ENCODE results near the gene ANKRD13B. TPM values are rescaled to one million over a fixed set of nuclear protein-coding genes. Genes with fewer than 3 reads are reported as not detected.
"Not testable (repeated sequence)": the region's sequence is repeated elsewhere in the genome, so short reads cannot be mapped to it uniquely, and the experiment has no call there.

Gene ANKRD13B
- total RNA-seq, 1 experiment from 2014 or later: 8.8 TPM

GRCh38 chr17:29649359-29649758 is 56.4 kb downstream of the ANKRD13B start:
- DNase-seq: no peak
- no peaks in the 10 kb centered on the region for H3K9me3 Mint-ChIP-seq (ENCODE audit: low read depth, unreplicated experiment)
- H3K36me3 Mint-ChIP-seq (ENCODE audit: insufficient read depth, unreplicated experiment): no peaks in the 10 kb centered on the region
- TF ChIP-seq, protein P1, sequence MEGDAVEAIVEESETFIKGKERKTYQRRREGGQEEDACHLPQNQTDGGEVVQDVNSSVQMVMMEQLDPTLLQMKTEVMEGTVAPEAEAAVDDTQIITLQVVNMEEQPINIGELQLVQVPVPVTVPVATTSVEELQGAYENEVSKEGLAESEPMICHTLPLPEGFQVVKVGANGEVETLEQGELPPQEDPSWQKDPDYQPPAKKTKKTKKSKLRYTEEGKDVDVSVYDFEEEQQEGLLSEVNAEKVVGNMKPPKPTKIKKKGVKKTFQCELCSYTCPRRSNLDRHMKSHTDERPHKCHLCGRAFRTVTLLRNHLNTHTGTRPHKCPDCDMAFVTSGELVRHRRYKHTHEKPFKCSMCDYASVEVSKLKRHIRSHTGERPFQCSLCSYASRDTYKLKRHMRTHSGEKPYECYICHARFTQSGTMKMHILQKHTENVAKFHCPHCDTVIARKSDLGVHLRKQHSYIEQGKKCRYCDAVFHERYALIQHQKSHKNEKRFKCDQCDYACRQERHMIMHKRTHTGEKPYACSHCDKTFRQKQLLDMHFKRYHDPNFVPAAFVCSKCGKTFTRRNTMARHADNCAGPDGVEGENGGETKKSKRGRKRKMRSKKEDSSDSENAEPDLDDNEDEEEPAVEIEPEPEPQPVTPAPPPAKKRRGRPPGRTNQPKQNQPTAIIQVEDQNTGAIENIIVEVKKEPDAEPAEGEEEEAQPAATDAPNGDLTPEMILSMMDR (IDR thresholded peaks at IDR 0.05; ENCODE audit: unreplicated experiment): no peak
- H3K27me3 Mint-ChIP-seq (ENCODE audit: unreplicated experiment): no peaks in the 10 kb centered on the region
- no peaks in the 10 kb centered on the region for H3K4me1 Mint-ChIP-seq (ENCODE audit: low read depth, unreplicated experiment)
- no peak overlapping the region for H3K27ac Mint-ChIP-seq (ENCODE audit: unreplicated experiment)
- intact Hi-C loops (cut with micrococcal nuclease; ENCODE audit: unreplicated experiment): no loop called here
- H3K4me3 Mint-ChIP-seq (ENCODE audit: low read depth, unreplicated experiment): no peak overlapping the region
- BruUV-seq (replicated peaks): no TSS peak
- CTCF ChIA-PET: interaction anchor here (0.6 kb wide), 1 partner anchor 73 kb away, joined by 3 read pairs; no protein-coding TSS in a partner anchor

DNA sequence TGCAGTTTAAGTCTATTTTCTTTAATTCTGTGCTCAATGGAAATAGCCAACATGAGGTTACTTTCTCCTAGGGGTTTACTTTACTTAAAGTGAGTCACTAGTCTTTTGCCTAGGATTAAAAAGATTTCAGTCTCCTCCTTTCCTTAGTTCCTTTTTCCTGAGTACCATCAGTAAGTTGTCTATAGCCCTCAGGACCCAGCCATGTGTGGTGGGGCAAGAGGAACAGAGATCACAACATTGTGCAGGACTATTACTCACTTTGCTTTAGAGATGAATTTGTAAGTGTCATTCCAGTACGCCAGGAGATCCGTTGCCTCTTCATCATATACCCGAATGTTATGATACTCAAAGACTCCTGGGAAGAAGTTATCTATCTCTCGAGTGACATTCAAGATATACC is 57.5 kb downstream of the ANKRD13B start:
- Mint-ChIP-seq H3K4me3 (ENCODE audit: low read depth, unreplicated experiment) (no peak overlapping the region), H3K4me1 (ENCODE audit: low read depth, unreplicated experiment) (no peaks in the 10 kb centered on the region), H3K27me3 (ENCODE audit: unreplicated experiment) (no peaks in the 10 kb centered on the region), H3K9me3 (ENCODE audit: low read depth, unreplicated experiment) (no peaks in the 10 kb centered on the region), H3K36me3 (ENCODE audit: insufficient read depth, unreplicated experiment) (no peaks in the 10 kb centered on the region), H3K27ac (ENCODE audit: unreplicated experiment) (no peak overlapping the region)
- no TSS peak for BruUV-seq (replicated peaks)
- no peak for DNase-seq
- TF ChIP-seq, protein P1 (IDR thresholded peaks at IDR 0.05; ENCODE audit: unreplicated experiment): no peak
- CTCF ChIA-PET: no interaction called here
- intact Hi-C loops (cut with micrococcal nuclease; ENCODE audit: unreplicated experiment): no loop called here

DNA sequence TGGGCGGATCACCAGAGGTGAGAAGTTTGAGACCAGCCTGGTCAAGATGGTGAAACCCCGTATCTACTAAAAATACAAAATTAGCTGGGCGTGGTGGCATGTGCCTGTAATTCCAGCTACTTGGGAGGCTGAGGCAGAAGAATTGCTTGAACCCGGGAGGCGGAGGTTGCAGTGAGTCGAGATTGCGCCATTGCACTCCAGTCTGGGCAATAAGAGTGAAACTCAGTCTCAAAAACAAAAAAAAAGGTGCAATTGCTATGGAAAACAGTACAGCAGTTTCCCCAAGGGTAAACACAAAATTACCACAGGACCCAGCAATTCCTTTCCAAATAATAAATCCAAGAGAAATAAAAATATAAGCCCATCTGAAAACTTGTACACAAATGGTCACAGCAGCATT is 59.0 kb downstream of the ANKRD13B start:
- H3K4me1 Mint-ChIP-seq (ENCODE audit: low read depth, unreplicated experiment); H3K4me3 Mint-ChIP-seq (ENCODE audit: low read depth, unreplicated experiment); DNase-seq; H3K27me3 Mint-ChIP-seq (ENCODE audit: unreplicated experiment); intact Hi-C loops (cut with micrococcal nuclease; ENCODE audit: unreplicated experiment); H3K9me3 Mint-ChIP-seq (ENCODE audit: low read depth, unreplicated experiment); H3K27ac Mint-ChIP-seq (ENCODE audit: unreplicated experiment); H3K36me3 Mint-ChIP-seq (ENCODE audit: insufficient read depth, unreplicated experiment); BruUV-seq (replicated peaks); CTCF ChIA-PET: not testable (repeated sequence)

- no peak overlapping the region for H3K4me3 Mint-ChIP-seq (ENCODE audit: low read depth, unreplicated experiment)
- H3K27ac Mint-ChIP-seq (ENCODE audit: unreplicated experiment): no peak overlapping the region
- no peaks in the 10 kb centered on the region for H3K9me3 Mint-ChIP-seq (ENCODE audit: low read depth, unreplicated experiment)
- intact Hi-C loops (cut with micrococcal nuclease; ENCODE audit: unreplicated experiment): no loop called here
- CTCF ChIA-PET: no interaction called here
- no peaks in the 10 kb centered on the region for H3K36me3 Mint-ChIP-seq (ENCODE audit: insufficient read depth, unreplicated experiment)
- BruUV-seq (replicated peaks): no TSS peak
- TF ChIP-seq, protein P1 (IDR thresholded peaks at IDR 0.05; ENCODE audit: unreplicated experiment): no peak
- H3K27me3 Mint-ChIP-seq (ENCODE audit: unreplicated experiment): no peaks in the 10 kb centered on the region
- H3K4me1 Mint-ChIP-seq (ENCODE audit: low read depth, unreplicated experiment): no peaks in the 10 kb centered on the region
- no peak for DNase-seq
Observed at GRCh38 chr17:29652976-29653375, 60.0 kb downstream of the ANKRD13B start.

GRCh38 chr17:29653995-29654714 is 61.2 kb downstream of the ANKRD13B start:
- CTCF ChIA-PET: interaction anchor here (0.6 to 0.9 kb wide), 4 partner anchors 12 to 204 kb away, joined by 3 to 6 read pairs (median 4); no protein-coding TSS in a partner anchor
- intact Hi-C loops (cut with micrococcal nuclease; ENCODE audit: unreplicated experiment): no loop called here
- Mint-ChIP-seq H3K4me3 (ENCODE audit: low read depth, unreplicated experiment) (no peak overlapping the region), H3K27ac (ENCODE audit: unreplicated experiment) (no peak overlapping the region), H3K9me3 (ENCODE audit: low read depth, unreplicated experiment) (no peaks in the 10 kb centered on the region), H3K27me3 (ENCODE audit: unreplicated experiment) (no peaks in the 10 kb centered on the region), H3K36me3 (ENCODE audit: insufficient read depth, unreplicated experiment) (no peaks in the 10 kb centered on the region), H3K4me1 (ENCODE audit: low read depth, unreplicated experiment) (no peaks in the 10 kb centered on the region)
- no TSS peak for BruUV-seq (replicated peaks)
- TF ChIP-seq, protein P1 (IDR thresholded peaks at IDR 0.05; ENCODE audit: unreplicated experiment): no peak
- no peak for DNase-seq
